GM10266 (cell line): ENCODE results near the gene RAPGEF2.
"Not testable (repeated sequence)": the region's sequence is repeated elsewhere in the genome, so short reads cannot be mapped to it uniquely, and the experiment has no call there.

Experiments used
- DNase-seq: peaks from one replicate; pipeline ENCODE4 v3.0.0; 2012; ENCODE audit errors: extremely low spot score
- CTCF ChIP-seq: IDR thresholded peaks from 2 replicates; pipeline ENCODE4 v1.5.1; 2012; ENCODE audit warnings: mild to moderate bottlenecking, low read depth; ENCODE audit not compliant: control insufficient read depth, insufficient read depth; ENCODE audit errors: missing control alignments

Gene RAPGEF2

DNA sequence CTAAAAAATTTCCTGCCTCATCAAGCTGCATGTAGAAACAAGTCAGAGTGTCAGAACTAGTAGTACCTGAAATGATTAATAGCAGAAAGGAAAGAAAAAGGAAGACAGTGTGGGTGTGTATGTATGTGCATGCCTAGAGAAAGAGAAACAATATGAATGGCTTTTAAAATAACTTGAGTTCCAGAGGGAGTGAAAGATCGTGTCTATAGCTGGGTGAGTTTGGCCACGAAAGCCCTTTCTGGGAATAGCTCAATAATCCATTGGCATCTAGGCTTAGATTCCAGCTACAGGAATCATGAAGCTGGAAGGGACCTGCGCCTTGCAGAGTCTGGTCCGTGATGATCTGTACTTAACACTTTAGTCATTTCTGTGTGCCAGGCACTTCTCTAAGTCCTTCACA lies 195.6 kb downstream of the RAPGEF2 start:
- peak; percentile 13 for DNase-seq
- TF ChIP-seq CTCF: no peak

- TF ChIP-seq CTCF: no peak
- no peak for DNase-seq
Observed at GRCh38 chr4:159303435-159303834, 200.6 kb downstream of the RAPGEF2 start.

DNA sequence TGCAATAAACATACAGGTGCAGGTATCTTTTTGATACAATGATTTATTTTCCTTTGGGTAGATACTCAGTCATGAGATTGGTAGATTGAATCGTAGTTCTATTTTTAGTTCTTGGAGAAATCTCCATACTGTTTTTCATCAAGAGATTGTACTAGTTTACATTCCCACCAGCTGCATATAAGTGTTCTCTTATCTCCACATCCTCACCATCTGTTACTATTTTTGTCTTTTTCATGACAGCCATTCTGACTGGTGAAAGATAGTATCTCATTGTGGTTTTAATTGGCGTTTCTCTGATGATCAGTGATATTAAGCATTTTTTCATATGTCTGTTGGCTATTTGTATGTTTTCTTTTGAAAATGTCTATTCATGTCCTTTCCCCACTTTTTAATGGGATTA lies 202.2 kb downstream of the RAPGEF2 start:
- no peak for DNase-seq
- no peak for TF ChIP-seq CTCF

- DNase-seq: no peak
- no peak for TF ChIP-seq CTCF
Observed at GRCh38 chr4:159307929-159308328, 205.1 kb downstream of the RAPGEF2 start.

DNA sequence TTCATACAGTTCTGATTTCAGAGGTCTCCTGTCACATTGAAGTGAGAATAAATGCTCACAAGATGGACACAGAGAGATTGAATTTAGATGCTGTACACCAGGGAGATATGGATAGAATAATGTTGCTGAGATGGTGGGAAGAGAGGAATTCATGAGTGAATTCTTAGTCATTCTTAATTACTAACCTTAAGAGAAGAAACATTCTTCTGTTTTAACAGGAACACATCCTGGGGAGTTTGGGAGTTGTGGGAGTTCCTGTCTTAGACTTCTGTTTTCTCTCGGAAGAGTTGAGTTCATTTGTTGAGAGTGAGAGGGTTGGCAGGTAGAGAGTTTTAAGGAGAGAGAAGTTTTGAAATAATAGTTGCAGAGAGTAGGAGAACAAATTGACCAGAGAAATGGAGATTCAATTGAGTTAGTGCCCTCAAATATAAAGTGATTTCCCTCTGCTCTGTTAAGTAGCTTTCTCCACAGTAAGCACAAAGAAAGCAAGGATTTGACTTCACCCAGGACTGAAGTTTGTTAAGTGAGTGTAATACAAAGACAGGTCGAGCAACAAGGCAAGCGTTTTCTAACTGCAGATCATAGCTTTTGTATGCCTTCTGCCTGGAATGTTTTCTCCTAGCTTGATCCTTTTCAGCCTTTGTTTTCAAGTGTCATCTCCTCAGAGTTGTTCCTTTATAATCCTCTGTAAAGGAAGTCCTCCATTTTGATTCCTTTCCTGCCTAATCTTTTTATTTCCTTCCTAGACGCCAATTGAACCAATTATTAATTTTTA lies 205.9 kb downstream of the RAPGEF2 start:
- no peak for DNase-seq
- no peak for TF ChIP-seq CTCF

GRCh38 chr4:159312236-159312635 lies 209.4 kb downstream of the RAPGEF2 start:
- TF ChIP-seq CTCF: no peak
- DNase-seq: no peak

GRCh38 chr4:159315879-159316278 lies 213.0 kb downstream of the RAPGEF2 start:
- DNase-seq: not testable (repeated sequence)
- peak; percentile 18 for TF ChIP-seq CTCF
